Spleen (tissue), 7 donors: Measurements from ENCODE around the gene ZNF773.

Experiments used
- POLR2AphosphoS5 ChIP-seq, 3 donors: sonication (generic); formaldehyde crosslinking; IDR thresholded peaks; one replicate each; pipeline ENCODE4 v1.5.1; 2017; ENCODE audit warnings: antibody characterized with exemption in 3 of 3
- TF ChIP-seq, protein P1 (sequence below), 11 experiments: fragments of 200-600 bp in 7 of 11; fragments of 450-650 bp in 4 of 11; sonication (generic) in 4 of 11; IDR thresholded peaks in 8 of 11; conservative IDR thresholded peaks in 3 of 11; 1 replicate in 7 of 11; 2 replicates in 4 of 11; pipeline versions ENCODE4 v1.4.0 to v1.8.0; 2016 to 2021; ENCODE audit warnings: antibody characterized with exemption in 11 of 11, inconsistent platforms in 4 of 11, mild to moderate bottlenecking in 1 of 11
- donor health status: DM: no; HTN: no; CAD: no; lungs with moderate emphysema.
- donor health status: DM: no; HTN: no; CAD: no.
- donor health status: DM: no; HTN: no; CAD: no.

DNA sequence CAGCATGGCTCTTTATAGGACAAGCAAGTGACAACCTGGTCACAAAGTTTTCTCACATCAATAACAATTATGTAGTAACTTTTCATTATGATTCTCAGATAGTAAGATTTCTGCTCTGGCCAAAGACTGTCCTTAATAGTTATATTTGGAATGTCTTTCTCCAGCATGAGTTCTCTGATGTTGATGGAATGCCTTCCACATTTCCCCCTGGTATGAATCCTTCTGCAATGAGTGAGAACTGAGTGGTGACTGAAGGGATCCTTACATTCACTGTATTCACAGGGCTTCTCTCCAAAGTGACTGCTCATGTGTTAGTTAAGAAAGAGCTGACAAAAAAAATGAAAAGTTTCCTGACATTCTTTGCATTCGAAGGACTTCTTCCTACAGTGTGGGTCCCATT lies 46.8 kb downstream of the ZNF773 start:
- TF ChIP-seq, protein P1, sequence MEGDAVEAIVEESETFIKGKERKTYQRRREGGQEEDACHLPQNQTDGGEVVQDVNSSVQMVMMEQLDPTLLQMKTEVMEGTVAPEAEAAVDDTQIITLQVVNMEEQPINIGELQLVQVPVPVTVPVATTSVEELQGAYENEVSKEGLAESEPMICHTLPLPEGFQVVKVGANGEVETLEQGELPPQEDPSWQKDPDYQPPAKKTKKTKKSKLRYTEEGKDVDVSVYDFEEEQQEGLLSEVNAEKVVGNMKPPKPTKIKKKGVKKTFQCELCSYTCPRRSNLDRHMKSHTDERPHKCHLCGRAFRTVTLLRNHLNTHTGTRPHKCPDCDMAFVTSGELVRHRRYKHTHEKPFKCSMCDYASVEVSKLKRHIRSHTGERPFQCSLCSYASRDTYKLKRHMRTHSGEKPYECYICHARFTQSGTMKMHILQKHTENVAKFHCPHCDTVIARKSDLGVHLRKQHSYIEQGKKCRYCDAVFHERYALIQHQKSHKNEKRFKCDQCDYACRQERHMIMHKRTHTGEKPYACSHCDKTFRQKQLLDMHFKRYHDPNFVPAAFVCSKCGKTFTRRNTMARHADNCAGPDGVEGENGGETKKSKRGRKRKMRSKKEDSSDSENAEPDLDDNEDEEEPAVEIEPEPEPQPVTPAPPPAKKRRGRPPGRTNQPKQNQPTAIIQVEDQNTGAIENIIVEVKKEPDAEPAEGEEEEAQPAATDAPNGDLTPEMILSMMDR (IDR thresholded peaks at IDR 0.05 in 8 of 11, conservative IDR thresholded peaks at IDR 0.05 in 3 of 11): no peak
- no peak for TF ChIP-seq POLR2AphosphoS5 (IDR thresholded peaks at IDR 0.05)
